Parathyroid adenoma (tissue), 2 donors: Measurements from ENCODE around the gene HEY2.

ENCODE experiments used
- H2AFZ ChIP-seq: fragments of 300-600 bp; sonication (generic); one replicate; pipeline ENCODE4 v1.7.0; 2017; ENCODE audit warnings: antibody characterized with exemption, mild to moderate bottlenecking
- H3K27ac ChIP-seq: fragments of 300-600 bp; sonication (generic); one replicate; pipeline ENCODE4 v1.7.0; 2017
- H3K27me3 ChIP-seq: fragments of 300-600 bp; sonication (generic); one replicate; pipeline ENCODE4 v1.7.0; 2017; ENCODE audit warnings: low read length; ENCODE audit not compliant: control insufficient read depth, insufficient read depth
- H3K36me3 ChIP-seq: fragments of 300-600 bp; sonication (generic); one replicate; pipeline ENCODE4 v1.7.0; 2017; ENCODE audit warnings: low read length; ENCODE audit not compliant: control insufficient read depth, insufficient read depth
- H3K4me1 ChIP-seq: fragments of 300-600 bp; sonication (generic); one replicate; pipeline ENCODE4 v1.7.0; 2017; ENCODE audit warnings: control low read depth
- H3K4me2 ChIP-seq: fragments of 300-600 bp; sonication (generic); one replicate; pipeline ENCODE4 v1.7.0; 2017; ENCODE audit warnings: low read length
- H3K4me3 ChIP-seq: fragments of 300-600 bp; sonication (generic); one replicate; pipeline ENCODE4 v1.7.0; 2017; ENCODE audit warnings: low read depth, low read length
- H3K79me2 ChIP-seq: fragments of 300-600 bp; sonication (generic); one replicate; pipeline ENCODE4 v1.7.0; 2017; ENCODE audit warnings: control low read depth
- H3K9ac ChIP-seq: fragments of 300-600 bp; sonication (generic); one replicate; pipeline ENCODE4 v1.7.0; 2017; ENCODE audit warnings: mild to moderate bottlenecking
- H3K9me3 ChIP-seq: fragments of 300-600 bp; sonication (generic); one replicate; pipeline ENCODE4 v1.7.0; 2017; ENCODE audit warnings: low read length; ENCODE audit not compliant: control insufficient read depth
- TF ChIP-seq, protein P1 (sequence below): fragments of 300-600 bp; sonication (generic); IDR thresholded peaks from one replicate; pipeline ENCODE4 v1.7.0; 2017; ENCODE audit warnings: antibody characterized with exemption, mild to moderate bottlenecking
- donor health status: primary hyperparathyroidism.

Gene HEY2

DNA sequence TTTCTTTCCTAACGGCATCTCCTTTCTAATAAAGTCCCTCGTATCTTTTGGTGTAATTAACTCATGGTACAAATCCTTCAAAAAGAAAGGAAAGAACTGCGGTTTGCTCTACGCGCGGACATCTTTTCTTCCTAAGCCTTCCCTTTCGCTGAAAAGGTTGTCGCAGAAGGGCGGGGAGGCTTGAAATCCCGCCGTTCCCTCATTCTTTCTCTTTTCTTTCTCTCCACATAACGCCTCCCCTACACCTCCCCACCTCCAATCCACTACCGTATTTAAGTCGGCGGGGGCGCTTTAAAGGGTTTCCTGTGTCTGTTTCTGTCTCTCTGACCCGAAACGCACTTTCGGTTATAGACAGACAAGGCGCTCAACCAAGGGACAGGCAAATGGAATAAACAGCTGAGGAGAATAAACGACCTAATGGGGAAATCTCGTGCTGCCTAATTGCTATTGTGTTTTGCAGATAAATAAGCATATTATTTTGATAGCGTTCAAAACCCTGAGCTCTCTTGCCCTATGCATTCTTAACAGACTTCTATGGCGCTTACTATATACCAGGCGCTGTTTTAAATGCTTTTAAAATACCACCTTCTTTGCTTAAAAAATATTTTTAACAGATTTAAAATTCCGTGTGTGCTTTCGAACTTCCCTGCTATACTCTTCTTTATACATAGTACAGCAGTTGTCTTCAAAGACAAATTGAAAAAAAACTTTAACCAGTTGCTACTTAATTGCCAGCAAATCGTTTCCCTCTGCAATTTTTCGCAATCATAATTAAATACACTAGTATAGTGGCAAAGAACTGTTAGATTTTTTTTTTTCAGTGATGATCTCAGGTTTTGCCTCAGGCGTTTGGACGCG is 2.5 kb upstream of the HEY2 start:
- H3K27me3 ChIP-seq: no peaks in the 10 kb centered on the region
- peaks cover 7% of the 10 kb centered on the region for H3K4me1 ChIP-seq
- peak overlapping the region; percentile 74 for H3K4me3 ChIP-seq
- TF ChIP-seq, protein P1, sequence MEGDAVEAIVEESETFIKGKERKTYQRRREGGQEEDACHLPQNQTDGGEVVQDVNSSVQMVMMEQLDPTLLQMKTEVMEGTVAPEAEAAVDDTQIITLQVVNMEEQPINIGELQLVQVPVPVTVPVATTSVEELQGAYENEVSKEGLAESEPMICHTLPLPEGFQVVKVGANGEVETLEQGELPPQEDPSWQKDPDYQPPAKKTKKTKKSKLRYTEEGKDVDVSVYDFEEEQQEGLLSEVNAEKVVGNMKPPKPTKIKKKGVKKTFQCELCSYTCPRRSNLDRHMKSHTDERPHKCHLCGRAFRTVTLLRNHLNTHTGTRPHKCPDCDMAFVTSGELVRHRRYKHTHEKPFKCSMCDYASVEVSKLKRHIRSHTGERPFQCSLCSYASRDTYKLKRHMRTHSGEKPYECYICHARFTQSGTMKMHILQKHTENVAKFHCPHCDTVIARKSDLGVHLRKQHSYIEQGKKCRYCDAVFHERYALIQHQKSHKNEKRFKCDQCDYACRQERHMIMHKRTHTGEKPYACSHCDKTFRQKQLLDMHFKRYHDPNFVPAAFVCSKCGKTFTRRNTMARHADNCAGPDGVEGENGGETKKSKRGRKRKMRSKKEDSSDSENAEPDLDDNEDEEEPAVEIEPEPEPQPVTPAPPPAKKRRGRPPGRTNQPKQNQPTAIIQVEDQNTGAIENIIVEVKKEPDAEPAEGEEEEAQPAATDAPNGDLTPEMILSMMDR: no peak
- peak overlapping the region; percentile 88 for H2AFZ ChIP-seq
- H3K36me3 ChIP-seq: no peaks in the 10 kb centered on the region
- no peak overlapping the region for H3K9ac ChIP-seq
- peak overlapping the region; percentile 3 for H3K27ac ChIP-seq
- H3K9me3 ChIP-seq: no peaks in the 10 kb centered on the region
- peak overlapping the region; percentile 74 for H3K4me2 ChIP-seq
- H3K79me2 ChIP-seq: no peaks in the 10 kb centered on the region

DNA sequence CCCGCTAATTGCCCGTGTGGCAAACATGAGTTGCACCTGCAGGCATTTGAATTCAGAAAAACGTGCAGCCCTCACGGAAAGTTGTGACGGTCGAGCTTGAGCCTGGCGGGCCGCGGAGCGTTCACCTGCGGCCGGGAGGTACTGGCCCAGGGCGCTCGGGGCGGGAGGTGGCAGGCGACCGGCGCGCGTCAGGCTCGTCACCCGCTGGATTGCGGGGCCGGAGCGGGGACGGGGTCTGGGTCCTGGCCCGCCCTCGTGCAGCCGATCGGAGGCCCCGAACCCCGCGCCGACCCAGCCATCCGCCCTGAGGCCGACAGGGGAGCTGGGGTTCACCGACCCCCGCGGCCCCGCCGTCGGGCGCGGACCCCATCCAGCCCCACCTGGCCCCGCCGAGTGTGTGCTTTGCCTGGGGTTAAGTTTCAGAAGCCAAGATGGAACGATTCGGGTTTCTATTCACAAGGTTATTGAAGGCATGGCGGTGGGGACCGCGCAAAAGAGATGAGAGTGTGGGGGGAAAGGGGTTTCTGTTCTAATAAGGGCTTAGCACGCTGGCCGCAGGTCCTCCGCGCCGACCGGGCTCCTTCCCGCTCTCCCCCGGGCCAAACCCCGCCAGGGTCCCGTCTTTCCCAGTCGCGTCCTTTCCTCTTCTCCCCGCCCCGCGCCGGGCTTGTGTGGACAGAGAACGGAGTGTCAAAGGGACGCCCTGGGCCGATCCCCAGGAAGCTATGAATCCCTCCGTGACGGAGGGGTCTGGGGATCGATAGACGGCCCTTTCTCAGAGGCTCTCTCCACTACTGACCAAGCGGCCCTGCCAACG is 1.6 kb upstream of the HEY2 start:
- peak overlapping the region; percentile 74 for H3K4me2 ChIP-seq
- H3K79me2 ChIP-seq: no peaks in the 10 kb centered on the region
- no peaks in the 10 kb centered on the region for H3K9me3 ChIP-seq
- peak overlapping the region; percentile 88 for H2AFZ ChIP-seq
- H3K9ac ChIP-seq: no peak overlapping the region
- peak overlapping the region; percentile 74 for H3K4me3 ChIP-seq
- H3K4me1 ChIP-seq: peaks cover 7% of the 10 kb centered on the region
- H3K36me3 ChIP-seq: no peaks in the 10 kb centered on the region
- H3K27me3 ChIP-seq: no peaks in the 10 kb centered on the region
- TF ChIP-seq, protein P1: no peak
- H3K27ac ChIP-seq: peak overlapping the region; percentile 41

DNA sequence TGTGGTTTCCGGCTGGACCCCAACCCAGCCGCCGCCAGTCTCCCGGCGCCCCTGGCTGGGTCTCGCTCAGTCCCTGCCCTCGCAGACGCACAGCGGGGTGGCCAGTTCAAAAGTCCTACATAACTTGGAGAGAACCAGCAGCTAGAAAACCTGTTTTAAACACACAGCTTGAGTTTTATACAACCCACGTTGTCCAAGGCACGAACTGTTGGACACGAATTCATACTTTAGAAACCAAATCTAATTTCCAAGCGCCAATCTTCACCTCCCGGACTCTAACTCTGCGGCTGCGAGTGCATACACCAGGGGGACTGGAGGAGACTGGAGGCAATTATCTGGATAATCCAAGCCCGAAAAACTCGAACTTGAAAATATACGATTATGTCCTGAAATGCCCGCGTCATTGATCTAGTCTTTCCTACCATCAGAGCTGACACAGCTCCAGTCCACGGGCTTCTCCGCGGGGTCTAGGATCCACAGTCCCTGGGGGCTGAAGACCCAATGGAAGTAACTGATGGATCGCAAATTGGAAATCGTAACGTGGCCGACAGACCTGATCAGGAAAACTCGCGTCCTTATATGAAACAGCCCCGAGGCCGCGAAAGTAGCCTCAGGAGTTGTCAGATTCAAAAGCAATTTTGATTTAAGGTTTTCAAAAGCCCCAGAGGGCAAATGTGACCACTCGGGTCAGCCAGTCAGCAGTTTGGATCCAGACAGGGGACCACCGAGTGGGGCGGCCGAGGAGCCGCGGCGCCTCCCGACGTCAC is 843 bp upstream of the HEY2 start:
- H3K27ac ChIP-seq: peak overlapping the region; percentile 41
- peak overlapping the region; percentile 74 for H3K4me3 ChIP-seq
- no peaks in the 10 kb centered on the region for H3K79me2 ChIP-seq
- TF ChIP-seq, protein P1: no peak
- no peaks in the 10 kb centered on the region for H3K36me3 ChIP-seq
- H3K9ac ChIP-seq: no peak overlapping the region
- H2AFZ ChIP-seq: peak overlapping the region; percentile 88
- no peaks in the 10 kb centered on the region for H3K27me3 ChIP-seq
- no peaks in the 10 kb centered on the region for H3K9me3 ChIP-seq
- H3K4me2 ChIP-seq: peak overlapping the region; percentile 74
- peaks cover 7% of the 10 kb centered on the region for H3K4me1 ChIP-seq

DNA sequence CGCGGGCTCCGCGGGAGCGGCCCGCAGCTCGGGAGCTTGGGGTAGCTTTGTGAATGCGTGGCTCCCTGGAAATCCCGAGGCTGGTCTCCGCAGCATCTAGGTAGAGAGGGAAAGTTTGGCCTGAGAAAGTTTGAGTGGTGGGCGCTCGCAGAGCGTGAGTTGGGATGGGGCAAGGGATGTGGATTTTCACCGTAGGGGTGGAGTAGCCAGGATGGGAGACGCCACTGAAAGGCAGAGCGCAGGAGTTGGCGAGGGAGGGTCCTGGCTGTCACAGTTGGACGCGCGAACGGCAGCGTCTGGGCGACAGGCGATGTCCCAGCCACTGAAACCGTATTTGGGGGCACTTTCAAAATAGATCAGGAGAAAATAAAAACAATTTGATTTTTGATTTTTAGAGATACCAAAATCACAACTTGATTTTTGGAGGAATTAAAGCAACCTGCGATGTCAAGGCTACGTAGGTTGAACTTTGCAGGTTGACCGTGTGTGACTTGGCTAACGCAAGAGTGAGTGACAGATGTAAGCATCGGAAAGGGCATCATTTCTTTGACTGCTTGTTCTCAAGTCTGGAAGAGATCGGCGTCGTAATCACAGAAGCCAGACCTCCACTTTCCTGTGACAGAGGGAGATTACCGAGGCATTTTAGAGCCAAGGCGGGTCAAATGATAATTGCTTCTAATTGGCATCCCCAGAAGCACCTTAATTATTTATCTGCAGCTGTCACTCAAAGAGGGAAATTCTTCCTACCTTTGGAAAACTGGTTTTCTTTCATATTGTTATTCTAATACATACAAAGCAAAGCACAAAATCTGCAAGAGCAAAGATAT is 646 bp downstream of the HEY2 start:
- H3K79me2 ChIP-seq: no peaks in the 10 kb centered on the region
- peaks cover 7% of the 10 kb centered on the region for H3K4me1 ChIP-seq
- no peak overlapping the region for H3K27ac ChIP-seq
- H2AFZ ChIP-seq: peak overlapping the region; percentile 69
- no peaks in the 10 kb centered on the region for H3K36me3 ChIP-seq
- H3K4me3 ChIP-seq: peak overlapping the region; percentile 79
- TF ChIP-seq, protein P1: no peak
- H3K27me3 ChIP-seq: no peaks in the 10 kb centered on the region
- H3K9ac ChIP-seq: no peak overlapping the region
- no peaks in the 10 kb centered on the region for H3K9me3 ChIP-seq
- peak overlapping the region; percentile 94 for H3K4me2 ChIP-seq
